ENCODE results near the gene CCDC195. TPM values are rescaled to one million over a fixed set of nuclear protein-coding genes. Genes with fewer than 3 reads are reported as not detected.

CCDC195 gene
- total RNA-seq = not detected

DNA sequence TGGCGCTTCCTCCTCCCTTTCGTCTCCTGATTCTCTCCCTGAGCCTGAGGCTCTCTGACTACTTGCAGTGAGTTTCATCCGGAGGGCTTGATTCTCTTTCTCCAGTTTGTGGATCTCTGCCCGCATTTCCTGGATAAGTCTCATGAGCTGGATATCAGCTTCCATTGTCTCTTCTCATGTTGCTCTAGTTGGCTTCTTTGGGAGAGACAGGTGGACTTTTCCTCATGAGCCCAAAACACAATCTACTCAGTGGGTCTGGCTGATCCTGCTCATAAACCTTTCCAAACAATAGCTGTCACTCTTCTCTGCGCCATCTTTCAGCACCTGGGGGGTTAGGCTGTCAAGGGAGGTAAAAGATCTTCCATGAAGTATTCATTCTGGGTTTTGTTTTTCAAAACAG lies at the start of gene CCDC195:
TSS of gene CCDC195 (minus strand) at position 165 of the 400 bp plus-strand sequence. CDS start at position 165, 0 bp downstream.
- intact Hi-C loops (cut with DNase I; ENCODE audit: low total_unique reads) = no loop called here

GRCh38 chr2:224764565-224765236 lies 48.5 kb upstream of the CCDC195 start:
- no peaks in the 10 kb centered on the region for H3K27me3 ChIP-seq
- intact Hi-C loops (cut with DNase I; ENCODE audit: low total_unique reads) (no loop called here), in situ Hi-C loops (cut with MboI; ENCODE audit: low pct_ligation_motif_present in 1 of 4, low pct_unique_long_range_greater_than_20kb in 1 of 4, low sequenced_read_pairs in 3 of 4) (loop anchor here in 1 of 4 donors (25.0 kb wide), 1 partner anchor 402 kb away; no protein-coding TSS in a partner anchor)
- no peaks in the 10 kb centered on the region for H3K9me3 ChIP-seq
- TF ChIP-seq POLR2AphosphoS5 (IDR thresholded peaks at IDR 0.05) (no peak), POLR2A (IDR thresholded peaks at IDR 0.05) (no peak), EP300 (IDR thresholded peaks at IDR 0.05; ENCODE audit: low read depth) (no peak)
- TF ChIP-seq, protein P1, sequence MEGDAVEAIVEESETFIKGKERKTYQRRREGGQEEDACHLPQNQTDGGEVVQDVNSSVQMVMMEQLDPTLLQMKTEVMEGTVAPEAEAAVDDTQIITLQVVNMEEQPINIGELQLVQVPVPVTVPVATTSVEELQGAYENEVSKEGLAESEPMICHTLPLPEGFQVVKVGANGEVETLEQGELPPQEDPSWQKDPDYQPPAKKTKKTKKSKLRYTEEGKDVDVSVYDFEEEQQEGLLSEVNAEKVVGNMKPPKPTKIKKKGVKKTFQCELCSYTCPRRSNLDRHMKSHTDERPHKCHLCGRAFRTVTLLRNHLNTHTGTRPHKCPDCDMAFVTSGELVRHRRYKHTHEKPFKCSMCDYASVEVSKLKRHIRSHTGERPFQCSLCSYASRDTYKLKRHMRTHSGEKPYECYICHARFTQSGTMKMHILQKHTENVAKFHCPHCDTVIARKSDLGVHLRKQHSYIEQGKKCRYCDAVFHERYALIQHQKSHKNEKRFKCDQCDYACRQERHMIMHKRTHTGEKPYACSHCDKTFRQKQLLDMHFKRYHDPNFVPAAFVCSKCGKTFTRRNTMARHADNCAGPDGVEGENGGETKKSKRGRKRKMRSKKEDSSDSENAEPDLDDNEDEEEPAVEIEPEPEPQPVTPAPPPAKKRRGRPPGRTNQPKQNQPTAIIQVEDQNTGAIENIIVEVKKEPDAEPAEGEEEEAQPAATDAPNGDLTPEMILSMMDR (IDR thresholded peaks at IDR 0.05) = no peak
- H3K27ac ChIP-seq = no peak overlapping the region
- H3K4me1 ChIP-seq = no peaks in the 10 kb centered on the region
- no peaks in the 10 kb centered on the region for H3K36me3 ChIP-seq
- no peak overlapping the region for H3K4me3 ChIP-seq
- no peak for DNase-seq
- WGBS, 2 donors (ENCODE audit: low coverage in 1 of 2) = 82 to 92% methylated on average over 2 of the region's 2 CpGs

More for the DNA sequence above, at the start of gene CCDC195:
- Histone ChIP-seq H3K4me3 (no peak within 1 kb of the TSS), H3K27ac (no peak within 1 kb of the TSS), H3K9me3 (no peaks in the 10 kb centered on the region), H3K36me3 (no peaks in the 10 kb centered on the region), H3K4me1 (no peaks in the 10 kb centered on the region), H3K27me3 (no peaks in the 10 kb centered on the region)
- no peak for DNase-seq
- in situ Hi-C loops (cut with MboI; ENCODE audit: low pct_ligation_motif_present in 1 of 4, low pct_unique_long_range_greater_than_20kb in 1 of 4, low sequenced_read_pairs in 3 of 4) = no loop called here
- 86 to 92% methylated on average over 1 to 5 of the region's 5 CpGs for WGBS, 2 donors (ENCODE audit: low coverage in 1 of 2)
- TF ChIP-seq, protein P1 (IDR thresholded peaks at IDR 0.05) = no peak
- no peak for TF ChIP-seq POLR2AphosphoS5 (IDR thresholded peaks at IDR 0.05)
- no peak for TF ChIP-seq EP300 (IDR thresholded peaks at IDR 0.05; ENCODE audit: low read depth)
- TF ChIP-seq POLR2A (IDR thresholded peaks at IDR 0.05) = no peak

DNA sequence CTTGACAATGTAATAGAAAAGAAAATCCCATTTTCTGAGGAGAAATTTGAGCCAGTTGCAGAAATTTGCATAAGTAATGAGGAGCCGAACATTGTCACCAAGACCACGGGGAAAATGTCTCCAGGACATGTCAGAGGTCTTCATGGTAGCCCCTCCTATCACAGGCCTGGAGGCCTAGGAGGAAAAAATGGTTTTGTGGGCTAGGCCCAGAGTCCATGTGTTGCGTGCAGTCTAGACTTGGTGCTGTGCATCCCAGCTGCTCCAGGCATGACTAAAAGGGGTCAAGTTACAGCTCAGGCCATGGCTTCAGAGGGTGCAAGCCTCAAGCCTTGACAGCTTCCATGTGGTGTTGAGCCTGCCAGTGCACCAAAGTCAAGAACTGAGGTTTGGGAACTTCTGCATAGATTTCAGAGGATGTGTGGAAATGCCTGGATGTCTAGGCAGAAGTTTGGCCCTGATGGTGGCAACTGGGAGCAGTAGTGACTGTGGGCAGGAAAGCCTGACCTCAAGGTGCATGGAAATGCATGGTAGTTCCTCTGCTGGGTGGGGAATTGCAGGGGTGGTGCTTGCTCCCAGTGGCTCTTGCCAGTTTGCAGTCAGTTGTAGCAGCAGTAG lies 41.9 kb upstream of the CCDC195 start:
- H3K27ac ChIP-seq = no peak overlapping the region
- H3K4me3 ChIP-seq = no peak overlapping the region
- in situ Hi-C loops (cut with MboI; ENCODE audit: low pct_ligation_motif_present in 1 of 4, low pct_unique_long_range_greater_than_20kb in 1 of 4, low sequenced_read_pairs in 3 of 4) (loop anchor here in 1 of 4 donors (25.0 kb wide), 1 partner anchor 396 kb away; no protein-coding TSS in a partner anchor), intact Hi-C loops (cut with DNase I; ENCODE audit: low total_unique reads) (no loop called here)
- no peak for DNase-seq
- WGBS, 2 donors (ENCODE audit: low coverage in 1 of 2) = 87 to 100% methylated on average over 2 to 3 of the region's 3 CpGs
- peaks cover 0 to 18% of the 10 kb centered on the region in 2 donors for H3K9me3 ChIP-seq
- TF ChIP-seq EP300 (IDR thresholded peaks at IDR 0.05; ENCODE audit: low read depth) = no peak
- TF ChIP-seq POLR2A (IDR thresholded peaks at IDR 0.05) = no peak
- TF ChIP-seq, protein P1 (IDR thresholded peaks at IDR 0.05) = no peak
- no peak for TF ChIP-seq POLR2AphosphoS5 (IDR thresholded peaks at IDR 0.05)
- no peaks in the 10 kb centered on the region for H3K4me1 ChIP-seq
- H3K27me3 ChIP-seq = no peaks in the 10 kb centered on the region
- no peaks in the 10 kb centered on the region for H3K36me3 ChIP-seq

DNA sequence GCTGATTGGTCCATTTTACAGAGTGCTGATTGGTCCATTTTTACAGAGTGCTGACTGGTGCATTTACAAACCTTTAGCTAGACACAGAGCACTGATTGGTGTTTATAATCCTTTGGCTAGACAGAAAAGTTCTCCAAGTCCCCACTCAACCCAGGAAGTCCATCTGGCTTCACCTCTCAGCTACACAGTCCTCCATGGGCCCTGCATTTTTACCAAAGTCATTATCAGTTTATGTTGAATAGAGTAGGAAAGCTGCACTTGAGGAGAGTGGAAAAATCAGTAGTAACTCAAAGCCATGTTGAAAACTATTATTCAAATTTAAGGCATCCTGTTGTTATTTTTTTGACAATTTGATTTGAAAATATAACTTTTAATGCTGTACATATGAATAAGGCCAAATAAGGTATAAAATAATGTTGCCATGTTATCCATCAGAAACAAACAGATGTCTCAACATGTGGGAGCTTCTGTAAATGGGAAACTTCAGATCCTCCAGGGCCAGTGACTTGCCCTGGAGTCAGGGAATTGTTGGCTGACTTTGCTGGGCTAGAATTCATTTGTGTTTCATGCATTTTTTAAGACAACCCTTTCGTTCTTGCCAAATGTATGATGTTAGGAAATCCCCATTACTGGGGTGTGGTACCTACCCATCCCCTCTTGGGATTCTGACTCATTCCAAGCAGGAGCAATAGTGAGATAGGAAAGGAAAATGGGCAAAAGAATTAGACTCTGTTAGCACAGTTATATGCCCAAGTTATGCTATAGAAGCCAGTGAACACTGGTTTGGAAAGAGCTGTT lies 37.8 kb upstream of the CCDC195 start:
- H3K27ac ChIP-seq = no peak overlapping the region
- DNase-seq = no peak
- intact Hi-C loops (cut with DNase I; ENCODE audit: low total_unique reads) = no loop called here

More for the DNA sequence above, 37.8 kb upstream of the CCDC195 start:
- in situ Hi-C loops (cut with MboI; ENCODE audit: low pct_ligation_motif_present in 1 of 4, low pct_unique_long_range_greater_than_20kb in 1 of 4, low sequenced_read_pairs in 3 of 4) = loop anchor here in 1 of 4 donors (25.0 kb wide), 1 partner anchor 392 kb away; no protein-coding TSS in a partner anchor
- WGBS, 2 donors (ENCODE audit: low coverage in 1 of 2) = 56 to 83% methylated on average over 1 of the region's 1 CpG
- TF ChIP-seq POLR2A (IDR thresholded peaks at IDR 0.05) = no peak
- TF ChIP-seq, protein P1 (IDR thresholded peaks at IDR 0.05) = no peak
- no peak for TF ChIP-seq EP300 (IDR thresholded peaks at IDR 0.05; ENCODE audit: low read depth)
- TF ChIP-seq POLR2AphosphoS5 (IDR thresholded peaks at IDR 0.05) = no peak
- H3K36me3 ChIP-seq = no peaks in the 10 kb centered on the region
- peaks cover 0 to 18% of the 10 kb centered on the region in 2 donors for H3K9me3 ChIP-seq
- no peaks in the 10 kb centered on the region for H3K4me1 ChIP-seq
- H3K4me3 ChIP-seq = no peak overlapping the region
- H3K27me3 ChIP-seq = no peaks in the 10 kb centered on the region
